Stimulated activated naive CD4-positive, alpha-beta T cell treated with Interleukin-2 at 50 U/mL for 16 hours (primary cell): Measurements from ENCODE around the gene ZNF423.

Experiments
- DNase-seq: peaks from one replicate; lab custom pipeline; 2025; lab: John Stamatoyannopoulos, UW

The ZNF423 gene

DNA sequence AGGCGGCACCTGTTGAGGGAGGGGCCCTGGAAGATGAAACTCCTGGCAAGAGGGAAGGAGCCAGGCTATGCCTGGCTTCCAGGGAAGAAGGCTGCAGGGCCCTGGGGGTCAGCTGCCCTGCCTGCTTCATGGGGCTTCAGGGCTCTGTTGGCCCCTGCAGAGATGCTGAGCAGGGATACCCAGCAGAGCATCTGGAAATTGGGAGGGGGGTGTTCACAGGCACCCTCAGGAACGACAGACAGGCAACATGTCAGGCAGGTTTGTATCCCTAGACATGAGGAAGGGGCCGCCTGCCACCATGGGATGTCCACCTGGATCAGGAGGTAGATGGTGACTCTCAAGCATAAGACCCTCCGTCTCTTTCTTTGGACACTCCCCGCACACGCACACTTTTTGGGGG lies 13.8 kb upstream of the ZNF423 start:
- no peak for DNase-seq

DNA sequence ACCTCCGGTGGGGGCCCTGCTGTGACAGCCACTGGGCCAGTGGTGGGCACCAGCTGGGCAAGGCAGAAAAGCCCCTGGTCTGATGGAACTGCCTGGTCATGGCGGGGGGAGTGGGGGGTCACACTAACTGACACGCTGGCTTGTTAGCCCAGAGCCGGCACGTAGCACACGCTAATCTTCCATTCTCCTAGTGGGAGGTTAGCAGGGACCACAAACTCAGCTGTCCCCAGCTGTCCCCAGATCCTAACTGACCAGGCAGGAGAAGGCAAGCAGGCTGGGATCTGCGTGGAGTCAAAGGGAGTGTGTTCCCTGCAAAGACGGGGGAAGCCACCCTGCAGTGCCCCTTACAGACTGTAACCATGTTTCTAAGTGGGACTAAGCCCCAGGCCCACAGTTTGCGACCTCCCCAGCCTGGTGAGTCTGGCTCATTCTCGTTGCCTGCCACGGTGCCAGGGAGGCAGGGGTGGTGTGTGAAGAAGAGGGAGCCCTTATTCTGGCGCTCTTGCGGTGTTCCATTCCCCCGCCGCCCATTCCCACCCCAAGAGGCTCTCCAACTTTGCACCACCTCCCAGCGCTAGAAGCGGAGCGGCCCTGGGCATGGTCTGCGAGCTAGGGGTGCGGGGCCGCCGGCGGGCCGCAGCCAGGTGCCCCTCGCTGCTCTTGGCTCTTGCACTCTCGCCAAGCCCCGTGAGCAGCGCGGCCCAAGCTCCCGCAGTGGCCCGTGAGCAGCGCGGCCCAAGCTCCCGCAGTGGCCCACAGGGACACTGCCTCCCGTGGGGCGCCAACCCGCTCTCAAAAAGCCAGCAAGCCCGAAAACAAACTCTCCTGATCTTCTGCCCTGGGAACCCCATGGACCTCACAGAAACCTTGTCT lies 12.1 kb upstream of the ZNF423 start:
- no peak for DNase-seq

DNA sequence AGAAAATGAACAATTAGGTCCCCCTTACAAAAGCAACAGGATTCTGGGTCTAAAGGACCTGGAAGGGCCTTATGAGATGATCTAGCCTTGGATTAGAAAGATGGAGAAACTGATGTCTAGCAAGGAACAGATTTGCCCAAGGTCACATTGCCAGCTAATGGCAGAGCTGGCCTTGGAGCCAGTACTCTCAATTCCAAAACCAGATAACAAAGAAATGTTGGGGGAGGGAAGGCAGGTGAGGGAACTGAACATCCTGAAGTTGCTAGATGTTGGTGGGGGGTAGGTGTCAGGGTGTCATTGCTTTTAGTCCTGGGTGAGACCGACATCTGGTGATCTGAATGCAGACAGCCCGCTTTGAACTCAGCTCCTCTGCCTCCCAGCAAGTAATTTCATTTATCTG lies 11.3 kb upstream of the ZNF423 start:
- no peak for DNase-seq

DNA sequence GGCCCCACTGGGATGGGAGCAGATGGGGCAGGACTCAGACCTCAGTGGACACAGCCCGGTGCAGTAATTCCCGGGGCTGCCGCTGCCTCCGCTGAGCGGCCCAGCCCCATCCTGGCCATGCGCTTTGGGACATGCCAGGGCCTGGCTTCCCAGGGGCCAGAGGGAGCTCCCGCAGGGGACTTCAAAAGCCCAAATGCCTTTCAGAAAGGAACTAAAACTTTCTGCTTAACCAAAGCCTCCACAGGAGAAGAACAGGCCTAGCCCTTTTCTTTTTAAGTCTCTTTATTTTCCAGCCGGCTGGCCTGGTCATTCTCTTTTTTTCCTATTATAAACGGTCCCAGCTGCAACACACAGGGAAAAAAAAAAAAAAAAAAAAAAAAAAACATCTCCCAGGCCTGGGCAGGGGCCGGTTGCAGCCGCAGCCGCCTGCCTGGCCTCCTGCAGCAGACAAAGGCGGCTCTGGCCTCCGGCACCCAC lies 10.7 kb upstream of the ZNF423 start:
- DNase-seq = no peak

DNA sequence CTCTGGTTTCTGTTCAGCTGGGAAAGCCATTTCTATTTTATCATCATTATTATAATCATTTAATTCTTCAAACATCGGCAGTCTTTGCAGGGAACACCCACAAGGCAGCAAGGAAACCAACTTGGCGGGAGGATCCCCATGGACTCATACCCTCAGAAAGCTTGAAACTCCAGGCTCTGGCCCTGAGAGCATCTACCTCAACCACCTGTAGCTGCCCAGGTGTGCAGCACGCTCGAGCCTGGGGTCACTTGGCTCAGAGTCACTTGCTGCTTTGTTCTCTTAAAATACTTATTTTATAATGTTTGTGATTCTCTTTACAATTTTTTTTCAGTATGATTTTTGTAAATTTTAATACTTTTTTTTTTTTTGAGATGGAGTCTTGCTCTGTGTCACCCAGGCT lies 6.8 kb upstream of the ZNF423 start:
- no peak for DNase-seq

DNA sequence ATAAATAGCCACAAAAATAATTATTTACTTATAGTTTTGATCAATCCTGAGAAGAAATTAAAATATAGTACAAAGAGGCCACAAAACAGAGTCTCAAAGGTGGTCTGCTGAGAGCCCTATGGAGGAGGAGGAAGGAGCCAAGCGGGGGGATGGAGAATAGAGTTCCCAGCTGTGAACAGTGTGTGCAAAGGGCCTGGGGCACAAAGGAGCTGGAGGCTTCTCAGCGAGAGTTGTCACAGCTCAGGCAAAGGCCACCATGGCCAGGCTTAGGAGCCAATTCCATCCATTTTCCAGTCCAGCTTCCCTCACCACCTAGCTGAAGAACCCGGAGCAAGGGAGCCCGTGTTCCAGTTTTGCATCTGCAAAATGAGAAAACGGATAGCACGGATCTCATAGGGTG lies 5.4 kb upstream of the ZNF423 start:
- DNase-seq = no peak

DNA sequence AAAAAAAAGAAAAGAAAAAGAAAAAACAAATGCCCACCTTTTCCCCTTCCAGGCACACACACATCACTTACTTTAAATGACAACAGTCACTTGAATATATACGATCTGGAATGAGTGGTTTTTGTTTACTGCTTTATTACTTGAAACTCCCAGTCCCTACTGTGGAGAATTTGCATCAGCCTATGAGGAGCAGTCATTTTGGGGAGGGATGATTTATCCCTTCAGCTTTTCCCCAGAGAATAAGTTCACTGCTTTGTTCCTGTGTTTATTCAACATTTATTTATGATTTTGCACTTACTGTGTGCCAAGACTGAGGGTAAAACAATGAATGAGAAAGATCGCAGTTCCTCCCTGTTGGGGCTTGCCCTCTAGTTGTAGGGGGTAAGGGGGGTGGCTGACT lies 4.7 kb upstream of the ZNF423 start:
- no peak for DNase-seq

DNA sequence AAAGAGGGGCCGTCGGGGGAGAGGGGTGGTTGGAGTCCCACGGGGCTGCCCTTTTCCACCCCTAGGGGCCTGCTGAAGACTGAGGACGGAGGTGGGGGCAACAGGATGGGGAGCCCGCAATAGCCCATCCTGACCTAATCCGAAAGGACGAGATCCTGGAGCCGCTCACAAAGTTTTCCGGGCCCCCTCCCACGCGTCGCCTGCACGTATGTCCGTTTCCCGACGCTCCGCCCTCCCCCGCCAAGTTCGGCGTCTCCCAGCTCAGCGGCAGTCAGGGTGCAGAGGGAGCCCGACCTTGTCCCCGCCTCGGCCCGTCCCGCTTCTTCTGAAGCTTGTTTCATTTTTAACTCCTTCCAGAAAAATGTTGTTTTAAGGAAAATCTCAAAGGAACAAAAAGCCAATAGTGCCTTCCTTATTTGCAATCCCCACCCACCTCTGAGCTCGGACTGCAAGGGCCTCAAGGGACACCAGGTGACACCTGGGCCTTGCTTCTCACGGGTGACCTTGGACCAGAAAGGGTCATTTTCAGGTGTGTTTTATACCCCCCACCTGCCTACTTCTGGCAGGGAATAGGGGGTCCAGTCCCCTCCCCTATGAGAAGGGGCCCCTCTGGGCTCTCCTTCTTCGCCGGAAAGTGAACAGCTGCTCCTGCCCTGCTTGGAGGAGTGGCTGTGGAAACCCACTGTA lies 3.4 kb upstream of the ZNF423 start:
- DNase-seq = no peak

DNA sequence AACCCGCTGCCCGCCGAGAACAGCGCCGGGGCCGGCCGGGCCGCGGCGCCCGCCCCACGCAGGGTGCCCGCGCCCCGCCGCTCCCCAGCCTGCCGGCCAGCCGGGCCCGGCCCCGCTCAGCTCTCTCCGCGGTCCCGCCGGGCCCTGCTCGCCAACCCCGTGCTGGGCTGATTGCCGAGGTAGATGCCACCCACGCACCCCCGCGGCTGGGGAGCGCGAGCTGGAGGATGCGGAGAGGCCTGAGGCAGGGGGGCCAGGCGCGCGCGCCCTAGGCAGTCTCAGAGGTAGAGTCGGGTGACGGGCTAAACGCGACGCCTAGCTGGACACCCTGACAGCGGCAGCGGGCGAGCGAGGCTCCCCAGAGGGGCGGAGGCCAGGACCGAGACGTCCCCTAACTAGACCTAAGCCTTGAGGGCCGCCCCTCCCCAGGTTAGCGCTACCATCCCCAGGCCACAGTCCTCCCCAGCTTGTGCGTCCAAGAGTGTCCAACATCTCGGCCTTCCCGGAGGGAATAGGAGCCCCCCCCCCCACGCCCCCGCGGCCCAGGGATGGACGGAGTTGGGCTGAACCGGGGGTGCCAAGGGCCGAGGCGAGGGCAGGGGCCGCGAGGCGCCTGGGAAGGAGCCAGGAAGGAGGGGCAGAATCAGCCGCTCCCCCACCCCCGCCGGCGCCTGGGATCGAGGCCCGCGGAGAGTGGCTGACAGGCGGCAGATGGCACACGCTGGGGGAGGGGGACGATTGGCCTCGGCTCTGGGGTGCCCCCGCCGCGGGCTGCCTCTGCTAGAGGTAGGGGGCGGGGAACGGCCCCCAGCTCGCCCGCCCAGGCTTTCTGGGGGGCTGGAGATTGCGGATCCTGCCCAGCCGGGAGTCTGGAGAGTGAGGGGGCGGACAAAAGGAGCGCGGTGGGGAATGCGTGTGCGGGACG lies 2.5 kb upstream of the ZNF423 start:
- peak; percentile 34 for DNase-seq

DNA sequence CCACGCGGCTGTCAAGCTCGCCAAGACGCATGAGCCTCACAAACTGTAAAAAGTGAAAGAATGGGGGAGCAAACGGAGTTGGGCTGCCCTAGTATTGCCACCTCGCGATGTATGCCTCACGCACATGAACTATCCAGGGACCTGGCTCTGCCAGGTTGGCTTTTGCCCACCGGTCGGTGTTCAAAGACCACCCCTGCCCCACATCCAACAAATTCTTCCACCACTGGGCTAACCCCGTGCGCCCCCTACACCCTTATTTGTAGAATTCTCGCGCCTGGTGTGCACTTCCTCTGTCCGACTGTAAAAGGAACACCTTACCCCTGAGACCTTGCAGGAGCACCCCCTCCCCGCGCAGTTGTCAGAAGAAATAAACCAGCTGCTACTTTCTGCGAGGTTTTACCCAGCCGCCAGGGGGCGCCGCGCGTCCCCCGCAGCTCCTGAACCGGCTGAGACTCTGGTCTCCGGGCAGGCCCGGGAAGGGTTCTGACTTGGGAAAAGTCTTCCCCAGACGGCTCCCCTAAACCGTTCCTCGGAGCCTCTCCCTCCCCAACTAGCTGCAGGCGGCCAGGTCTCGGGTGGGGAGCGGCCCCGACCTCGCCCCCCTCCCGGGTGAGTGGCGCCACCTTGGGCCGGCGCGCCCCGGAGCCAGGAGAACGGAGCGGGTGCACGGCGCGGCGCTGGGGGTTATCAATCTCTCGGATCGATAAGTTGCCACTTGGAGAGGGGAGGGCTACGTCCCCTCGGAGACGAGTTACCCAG lies 1.7 kb upstream of the ZNF423 start:
- no peak for DNase-seq

DNA sequence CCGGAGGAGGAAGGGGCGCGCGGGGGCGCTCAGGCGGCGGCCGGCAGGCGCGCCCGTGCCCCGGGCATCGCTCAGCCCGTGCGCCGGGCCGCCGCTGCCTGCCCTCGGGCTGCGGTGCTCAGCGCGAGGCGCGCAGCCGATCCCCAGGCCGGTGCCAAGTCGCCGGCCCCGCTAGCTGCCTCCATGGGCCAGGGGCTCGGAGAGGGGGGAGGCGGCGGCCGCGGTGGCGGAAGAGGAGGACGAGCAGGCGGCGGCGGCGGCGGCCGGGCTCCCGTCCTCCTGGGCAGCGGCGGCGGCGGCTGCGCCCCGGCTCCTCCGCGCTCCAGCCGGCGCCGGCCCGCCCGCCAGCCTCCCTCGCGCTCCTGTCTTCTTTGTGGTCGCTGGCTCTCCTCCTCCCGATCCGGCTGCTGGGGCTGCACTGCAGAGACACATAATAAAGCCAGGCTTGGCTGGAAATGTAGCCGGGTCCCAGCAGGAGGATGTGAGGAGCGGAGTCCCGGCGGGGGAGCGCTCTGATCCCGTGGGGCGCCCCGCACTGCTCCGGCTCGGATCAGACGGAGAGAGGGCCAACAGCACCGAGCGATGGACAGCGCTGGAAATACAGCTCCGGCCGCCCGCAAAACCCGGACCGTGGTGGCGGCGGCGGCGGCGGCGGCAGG lies 889 bp upstream of the ZNF423 start:
- no peak for DNase-seq

DNA sequence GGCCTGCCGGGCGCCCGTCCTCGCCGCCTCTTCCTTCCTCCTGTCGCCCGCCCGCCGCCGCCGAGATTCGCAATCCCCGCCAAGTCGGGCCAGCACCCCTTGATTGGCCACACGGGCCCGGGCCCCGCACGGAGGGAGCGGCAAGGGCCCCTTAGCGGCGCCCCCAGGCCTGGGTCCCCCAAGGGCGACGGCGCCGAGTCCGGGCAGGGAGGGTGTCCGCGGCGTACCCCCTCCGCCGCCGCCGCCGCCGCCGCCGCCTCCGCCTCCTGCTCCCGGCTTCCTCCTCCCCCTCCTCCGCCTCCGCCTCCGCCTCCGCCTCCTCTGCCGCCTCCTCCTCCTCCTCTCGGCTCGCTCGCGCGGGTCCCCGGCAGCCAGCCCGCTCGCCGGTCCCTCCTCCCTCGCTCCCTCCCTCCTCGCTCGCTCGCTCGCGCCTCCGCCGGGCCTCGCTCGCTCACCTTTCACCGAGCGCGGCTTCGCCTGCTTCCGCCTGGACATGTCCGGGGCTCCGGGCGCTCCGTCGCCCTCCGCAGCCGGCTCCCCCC lies 561 bp downstream of the ZNF423 start:
- peak; percentile 40 for DNase-seq

DNA sequence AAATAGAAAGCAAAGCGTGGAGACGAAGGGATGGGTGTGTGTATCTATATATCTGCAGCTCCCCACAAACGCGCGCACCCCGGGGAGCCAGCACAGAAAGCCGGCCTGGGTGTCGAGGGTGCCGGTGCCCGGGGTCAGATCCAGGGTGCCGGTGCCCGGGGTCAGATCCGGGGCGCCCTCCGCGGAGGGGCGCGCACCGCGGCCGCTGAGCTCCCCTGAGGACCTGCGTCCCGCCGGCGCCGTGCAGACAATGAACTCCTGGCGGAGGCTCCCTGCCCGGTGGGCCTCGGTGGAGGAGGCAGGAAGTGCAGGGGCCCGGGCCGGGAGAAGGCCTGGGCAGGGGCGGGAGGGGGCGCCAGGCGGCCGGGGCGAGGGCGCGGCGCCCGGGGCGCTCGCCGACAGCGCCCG lies 1.1 kb downstream of the ZNF423 start:
- DNase-seq = no peak

DNA sequence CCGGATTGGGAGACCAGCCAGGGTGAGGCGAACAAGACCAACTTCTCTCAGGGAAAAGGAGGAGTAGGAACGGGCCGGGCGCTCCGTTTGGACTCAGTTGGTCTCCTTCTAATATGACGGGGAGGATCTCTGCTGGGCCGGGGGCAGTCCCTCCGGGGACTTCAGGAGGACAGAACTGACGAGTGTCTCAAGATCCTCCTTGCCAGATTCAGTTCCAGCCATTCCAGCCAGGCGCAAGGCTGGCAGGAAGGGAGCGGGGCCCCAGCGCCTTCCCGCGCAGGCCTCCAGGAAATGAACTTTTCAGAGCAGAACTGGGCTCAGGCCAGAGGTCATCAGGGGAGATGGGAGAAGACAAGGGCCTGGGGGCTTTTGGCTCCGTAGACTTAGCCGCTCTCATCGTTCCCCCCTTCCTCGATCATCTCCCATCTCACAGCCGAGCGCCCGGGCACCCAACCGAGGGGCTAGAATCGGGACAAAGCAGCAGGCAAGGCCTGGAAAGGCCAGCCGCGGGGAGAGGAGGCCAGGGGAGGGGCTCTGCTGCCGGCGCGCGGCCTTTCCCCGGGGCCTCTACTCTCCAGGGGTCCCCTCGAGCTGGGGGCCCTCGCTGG lies 1.6 kb downstream of the ZNF423 start:
- DNase-seq = no peak

DNA sequence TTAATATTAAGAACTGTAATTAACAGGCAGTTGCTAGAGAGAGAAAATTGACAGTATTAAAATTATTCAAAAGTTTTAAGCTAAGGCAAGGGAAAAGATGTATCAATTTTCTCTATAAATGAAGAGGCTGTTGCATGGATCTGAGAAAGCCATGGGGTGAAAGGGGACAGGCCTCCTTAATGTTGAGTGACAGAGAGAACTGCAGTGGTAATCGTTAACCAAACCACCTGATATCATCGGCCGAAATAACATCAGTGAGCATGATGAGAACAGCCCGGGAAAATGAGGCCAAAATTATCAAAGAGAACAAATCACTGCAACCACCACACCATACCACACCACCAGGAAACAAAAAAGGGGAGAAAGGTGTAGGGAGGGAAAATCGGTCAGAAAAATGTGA lies 3.6 kb downstream of the ZNF423 start:
- no peak for DNase-seq

DNA sequence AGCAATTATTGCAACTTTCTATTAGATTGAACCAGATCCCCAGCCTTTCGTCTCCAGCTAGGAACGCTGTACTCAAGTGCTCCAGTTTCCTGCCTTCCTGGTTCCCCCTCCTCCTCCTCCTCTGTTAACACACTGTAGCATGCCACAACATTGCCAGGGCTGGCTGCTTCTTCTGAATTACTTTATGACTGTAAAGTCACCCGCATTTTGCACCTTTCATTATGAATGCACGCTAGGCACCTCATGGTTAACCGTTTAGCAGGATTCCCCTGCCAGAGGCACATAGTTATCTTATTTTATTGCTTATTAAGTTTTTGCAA lies 4.5 kb downstream of the ZNF423 start:
- DNase-seq = no peak

DNA sequence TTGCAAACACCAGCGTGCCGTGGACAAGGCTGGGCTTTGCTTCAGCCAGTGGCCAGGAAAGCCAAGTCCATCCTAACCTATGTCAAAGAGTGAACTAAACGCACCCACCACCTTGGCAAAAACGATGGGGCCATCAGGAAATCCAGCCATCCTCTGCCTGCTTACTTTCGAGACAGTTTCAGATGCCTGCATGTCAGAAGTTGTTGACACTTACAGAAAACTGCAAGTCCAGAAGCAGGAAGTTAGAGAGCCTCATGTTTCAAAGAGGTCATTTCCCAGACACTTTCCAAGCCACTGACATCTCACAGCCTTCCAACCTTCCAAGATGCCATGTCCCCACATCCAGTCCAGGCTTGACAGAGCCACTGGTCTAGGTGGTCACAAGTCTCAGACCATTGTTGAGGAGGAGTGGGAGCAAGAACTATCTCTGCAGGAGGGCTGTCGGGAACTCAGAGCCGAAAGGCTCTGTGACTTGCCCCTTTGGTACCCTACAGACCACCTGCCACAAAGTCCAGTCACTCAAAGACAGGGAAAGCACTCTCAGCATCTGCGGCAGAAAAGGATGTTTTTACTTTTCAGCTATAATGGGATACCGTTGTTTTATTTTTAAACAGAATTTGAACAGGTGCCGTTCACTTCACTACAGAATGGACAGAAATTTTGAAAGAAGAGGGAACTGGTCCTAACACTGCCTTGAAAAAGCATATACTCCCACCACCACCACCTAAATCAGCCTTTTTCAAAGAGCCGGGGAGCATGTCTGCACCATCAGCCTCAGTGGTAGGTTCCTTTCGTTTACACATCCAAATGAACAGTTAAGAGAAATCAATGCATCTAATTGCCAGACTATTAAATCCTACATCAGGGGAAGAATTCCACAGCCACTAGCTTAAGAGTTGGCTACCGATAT lies 5.1 kb downstream of the ZNF423 start:
- no peak for DNase-seq

DNA sequence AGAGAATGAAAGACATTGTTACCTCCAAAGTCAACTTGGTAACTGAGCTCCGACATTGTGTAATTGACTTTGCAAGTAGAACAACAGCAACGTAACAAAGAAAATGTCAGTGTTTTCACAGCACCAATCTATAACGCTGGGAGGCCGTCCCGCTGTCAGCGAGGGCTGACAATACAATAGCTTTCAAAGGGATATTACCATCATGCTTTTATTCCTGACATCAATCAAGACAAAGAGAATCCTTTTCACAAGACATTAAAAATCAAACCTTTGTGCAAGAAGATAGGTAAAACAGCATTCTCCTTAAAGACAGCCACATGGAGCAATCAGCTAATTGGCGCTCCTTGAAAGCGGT lies 6.2 kb downstream of the ZNF423 start:
- DNase-seq = no peak

DNA sequence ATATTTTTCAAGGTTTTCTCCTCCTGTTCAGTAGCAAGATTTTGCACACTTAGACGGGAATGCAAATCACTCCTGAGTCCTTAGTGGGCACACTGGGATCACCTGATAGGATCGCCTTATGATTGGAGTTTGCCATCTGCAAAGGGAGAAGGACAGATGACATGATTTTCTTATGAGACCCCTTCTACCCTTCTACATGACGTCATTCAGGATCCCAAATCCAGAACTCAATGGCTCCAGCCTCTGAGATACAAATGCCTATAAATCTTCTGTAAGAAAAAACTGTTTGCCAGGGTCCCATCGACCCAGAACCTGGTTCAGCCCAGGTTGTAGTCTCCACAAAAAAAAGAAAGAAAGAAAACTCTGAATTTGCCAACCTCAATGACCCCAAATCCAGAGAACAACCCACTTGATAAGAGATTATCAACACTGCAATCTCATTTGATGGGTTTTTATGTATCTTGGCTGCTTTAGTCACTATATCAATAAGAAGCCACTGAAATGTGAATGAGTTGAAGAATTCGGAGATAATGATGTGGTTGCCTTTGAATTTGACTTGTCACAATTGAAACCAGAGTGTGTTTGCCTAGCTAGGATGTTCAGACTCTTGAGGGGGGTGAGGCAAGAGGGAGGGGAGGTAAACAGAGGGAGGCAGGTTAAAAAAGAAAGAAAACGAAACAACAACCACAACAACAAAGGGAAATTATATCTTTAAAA lies 6.7 kb downstream of the ZNF423 start:
- DNase-seq = no peak
